MCF 10A (cell line): ENCODE results near the gene P3R3URF. TPM values are rescaled to one million over a fixed set of nuclear protein-coding genes. Genes with fewer than 3 reads are reported as not detected.
A peak's percentile ranks its signal among the peaks of the same experiment; 100 is the strongest.
"Not testable (repeated sequence)": the region's sequence is repeated elsewhere in the genome, so short reads cannot be mapped to it uniquely, and the experiment has no call there.

Experiments
- Bru-seq: library from RNA; stranded (reverse); fragments of 400-500 nt; gene quantifications from one replicate; lab custom pipeline; 2021; lab: Mats Ljungman, UMichigan
- BruChase-seq, 2 experiments: library from RNA; stranded (reverse); fragments of 400-500 nt; gene quantifications; one replicate each; lab custom pipeline; 2021; lab: Mats Ljungman, UMichigan
- BruUV-seq: library from RNA; stranded (reverse); fragments of 400-500 nt; replicated peaks from 2 replicates; lab custom pipeline; 2021; lab: Mats Ljungman, UMichigan
- CTCF ChIA-PET: fragments of 300-600 bp; sonication (Branson Sonifier 250); formaldehyde crosslinking; extraction: SDS; loops from one replicate; lab custom pipeline; 2021; ENCODE audit warnings: antibody characterized with exemption, inconsistent platforms; lab: Yijun Ruan, JAX
- POLR2A ChIA-PET: fragments of 300-600, 350-650 bp; sonication (Branson Sonifier 250); formaldehyde crosslinking; extraction: SDS; loops from one replicate; lab custom pipeline; 2020; ENCODE audit warnings: antibody characterized with exemption, inconsistent platforms; lab: Yijun Ruan, JAX
- DNase-seq: peaks from one replicate; pipeline ENCODE4 v3.0.0-alpha.2; 2018; ENCODE audit not compliant: unreplicated experiment
- H3K27ac Mint-ChIP-seq: one replicate; pipeline ENCODE4 v1.8.0; 2022; ENCODE audit warnings: mild to moderate bottlenecking, low read depth, mixed read lengths; ENCODE audit not compliant: unreplicated experiment
- H3K27me3 Mint-ChIP-seq: one replicate; pipeline ENCODE4 v1.8.0; 2022; ENCODE audit warnings: mixed read lengths; ENCODE audit not compliant: insufficient read depth, unreplicated experiment
- H3K36me3 Mint-ChIP-seq: one replicate; pipeline ENCODE4 v1.8.0; 2022; ENCODE audit warnings: mild to moderate bottlenecking, moderate library complexity, mixed read lengths; ENCODE audit not compliant: insufficient read depth, unreplicated experiment
- H3K4me1 Mint-ChIP-seq: one replicate; pipeline ENCODE4 v1.8.0; 2022; ENCODE audit warnings: mixed read lengths; ENCODE audit not compliant: insufficient read depth, unreplicated experiment
- H3K4me3 Mint-ChIP-seq: one replicate; pipeline ENCODE4 v1.8.0; 2022; ENCODE audit warnings: mild to moderate bottlenecking, moderate library complexity, mixed read lengths; ENCODE audit not compliant: unreplicated experiment
- H3K9me3 Mint-ChIP-seq: one replicate; pipeline ENCODE4 v1.8.0; 2022; ENCODE audit warnings: mixed read lengths; ENCODE audit not compliant: unreplicated experiment
- intact Hi-C: fragments of 100-400 bp; cut with micrococcal nuclease; formaldehyde crosslinking; loops from 2 replicates; pipeline ENCODE4 v1.14.1; 2022
- long read RNA-seq: library from polyadenylated mRNA; stranded (forward); transcript quantifications from one replicate; pipeline ENCODE4 v2.0.0, GENCODE V29; 2022
- total RNA-seq: library from RNA; stranded (reverse); gene quantifications from 2 replicates; pipeline ENCODE4 v1.2.3, GENCODE V29; 2022
- TF ChIP-seq, protein P1 (sequence below): fragments of 200-600 bp; IDR thresholded peaks from one replicate; pipeline ENCODE4 v1.8.0; 2022; ENCODE audit warnings: antibody characterized with exemption, mild to moderate bottlenecking; ENCODE audit not compliant: unreplicated experiment

The P3R3URF gene
- total RNA-seq: not detected in 2 replicates
- Bru-seq, nascent RNA: not detected
- not detected for BruChase-seq, experiment 1, labeled RNA remaining after a 6-hour chase
- BruChase-seq, experiment 2, labeled RNA remaining after a 2-hour chase: not detected
- long read RNA-seq: 0 reads

DNA sequence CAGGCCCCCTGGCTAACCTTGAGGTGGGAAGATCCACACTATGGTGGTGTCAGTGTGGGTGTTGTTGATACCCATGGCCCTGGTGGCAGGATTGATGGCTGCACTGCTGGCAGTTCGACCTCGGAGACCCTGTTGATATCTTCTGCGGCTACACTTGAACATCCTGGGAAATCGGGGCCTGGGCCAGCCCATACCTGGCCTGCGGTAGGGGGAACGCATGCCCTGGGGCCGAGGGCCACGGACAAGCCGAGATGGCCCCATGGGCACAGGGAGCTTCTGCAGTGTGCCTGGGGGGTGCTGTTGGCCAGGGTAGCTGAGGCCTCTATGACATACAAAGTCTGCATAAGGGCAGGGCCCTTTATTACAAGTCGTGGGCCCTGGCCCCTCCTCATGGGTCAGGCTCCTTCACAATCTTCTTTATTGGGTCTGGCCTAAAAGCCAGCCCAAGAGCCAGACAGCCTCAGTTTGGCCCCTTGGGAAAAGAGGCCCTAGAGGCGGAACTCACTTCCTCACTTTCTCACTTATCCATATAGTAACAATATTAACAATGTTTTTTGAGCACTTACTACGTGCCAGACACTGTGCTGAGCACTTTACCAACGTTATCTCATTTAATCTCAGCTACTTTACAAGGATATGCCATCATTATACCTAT is at the start of gene P3R3URF:
TSS of gene P3R3URF (minus strand) at position 278 of the 655 bp plus-strand sequence. CDS start at position 261, 17 bp downstream.
- DNase-seq: no peak
- BruUV-seq: no TSS peak
- Mint-ChIP-seq H3K27me3 (no peaks in the 10 kb centered on the region), H3K27ac (no peak within 1 kb of the TSS), H3K4me1 (peaks cover 12% of the 10 kb centered on the region), H3K4me3 (no peak within 1 kb of the TSS), H3K36me3 (no peaks in the 10 kb centered on the region), H3K9me3 (no peaks in the 10 kb centered on the region)
- TF ChIP-seq, protein P1, sequence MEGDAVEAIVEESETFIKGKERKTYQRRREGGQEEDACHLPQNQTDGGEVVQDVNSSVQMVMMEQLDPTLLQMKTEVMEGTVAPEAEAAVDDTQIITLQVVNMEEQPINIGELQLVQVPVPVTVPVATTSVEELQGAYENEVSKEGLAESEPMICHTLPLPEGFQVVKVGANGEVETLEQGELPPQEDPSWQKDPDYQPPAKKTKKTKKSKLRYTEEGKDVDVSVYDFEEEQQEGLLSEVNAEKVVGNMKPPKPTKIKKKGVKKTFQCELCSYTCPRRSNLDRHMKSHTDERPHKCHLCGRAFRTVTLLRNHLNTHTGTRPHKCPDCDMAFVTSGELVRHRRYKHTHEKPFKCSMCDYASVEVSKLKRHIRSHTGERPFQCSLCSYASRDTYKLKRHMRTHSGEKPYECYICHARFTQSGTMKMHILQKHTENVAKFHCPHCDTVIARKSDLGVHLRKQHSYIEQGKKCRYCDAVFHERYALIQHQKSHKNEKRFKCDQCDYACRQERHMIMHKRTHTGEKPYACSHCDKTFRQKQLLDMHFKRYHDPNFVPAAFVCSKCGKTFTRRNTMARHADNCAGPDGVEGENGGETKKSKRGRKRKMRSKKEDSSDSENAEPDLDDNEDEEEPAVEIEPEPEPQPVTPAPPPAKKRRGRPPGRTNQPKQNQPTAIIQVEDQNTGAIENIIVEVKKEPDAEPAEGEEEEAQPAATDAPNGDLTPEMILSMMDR: no peak
- ChIA-PET POLR2A (interaction anchor here (1.5 kb wide), 1 partner anchor 46 kb away, joined by 4 read pairs; no protein-coding TSS in a partner anchor), CTCF (interaction anchor here (0.6 to 11.5 kb wide), 4 partner anchors 44 to 1060 kb away, joined by 3 to 266 read pairs (median 103); partner anchors contain the start of gene PIK3R3)
- intact Hi-C loops: loop anchor here (10.0 kb wide), 1 partner anchor 292 kb away; no protein-coding TSS in a partner anchor

DNA sequence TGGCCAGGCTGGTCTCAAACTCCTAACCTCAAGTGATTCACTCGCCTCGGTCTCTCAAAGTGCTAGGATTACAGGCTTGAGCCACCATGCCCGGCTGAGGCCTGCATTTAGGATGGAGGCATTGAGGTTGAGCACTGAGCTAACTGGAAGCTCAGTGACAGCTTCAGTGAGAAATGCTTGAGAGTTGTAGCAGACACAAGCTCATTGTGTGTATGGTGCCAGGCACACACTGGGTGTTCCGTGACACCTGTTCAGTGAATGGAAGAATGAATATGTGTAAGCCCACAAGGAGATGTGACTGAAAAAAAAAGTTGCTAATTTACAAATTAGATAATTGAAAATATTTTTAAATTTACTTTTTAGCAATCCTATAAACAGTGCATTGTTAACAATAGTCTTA is 48.7 kb upstream of the P3R3URF start:
- no peak overlapping the region for H3K4me3 Mint-ChIP-seq
- H3K4me1 Mint-ChIP-seq: peaks cover 8% of the 10 kb centered on the region
- TF ChIP-seq, protein P1: no peak
- H3K36me3 Mint-ChIP-seq: peaks cover 5% of the 10 kb centered on the region
- POLR2A ChIA-PET: interaction anchor here (0.6 to 3.1 kb wide), 5 partner anchors 27 to 155 kb away, joined by 3 to 66 read pairs (median 3); partner anchors contain the start of gene POMGNT1
- no peak overlapping the region for H3K27ac Mint-ChIP-seq
- no peaks in the 10 kb centered on the region for H3K27me3 Mint-ChIP-seq
- H3K9me3 Mint-ChIP-seq: no peaks in the 10 kb centered on the region
- CTCF ChIA-PET: interaction anchor here (0.6 to 10.6 kb wide), 11 partner anchors 19 to 1067 kb away, joined by 3 to 266 read pairs (median 19); partner anchors contain the start of genes POMGNT1 and RAD54L
- BruUV-seq: no TSS peak
- intact Hi-C loops: loop anchor here (5.0 kb wide), 1 partner anchor 93 kb away; the partner anchor contains the start of gene PIK3R3
- no peak for DNase-seq

- peak overlapping the region; percentile 28 for H3K27ac Mint-ChIP-seq
- no peaks in the 10 kb centered on the region for H3K27me3 Mint-ChIP-seq
- no peaks in the 10 kb centered on the region for H3K9me3 Mint-ChIP-seq
- H3K36me3 Mint-ChIP-seq: no peaks in the 10 kb centered on the region
- H3K4me1 Mint-ChIP-seq: peaks cover 13% of the 10 kb centered on the region
- peak; percentile 91 for DNase-seq
- ChIA-PET CTCF (interaction anchor here (0.5 to 10.6 kb wide), 42 partner anchors 8 to 909 kb away, joined by 3 to 266 read pairs (median 6); partner anchors contain the start of genes LURAP1, POMGNT1, RAD54L and TSPAN1), POLR2A (interaction anchor here (0.6 to 3.1 kb wide), 11 partner anchors 16 to 129 kb away, joined by 3 to 66 read pairs (median 5); partner anchors contain the start of genes LURAP1 and PIK3R3)
- no peak overlapping the region for H3K4me3 Mint-ChIP-seq
- intact Hi-C loops: loop anchor here (1.0 to 5.0 kb wide), 4 partner anchors 25 to 186 kb away; partner anchors contain the start of genes PIK3R3 and POMGNT1
- BruUV-seq: no TSS peak
- TF ChIP-seq, protein P1: peak; percentile 93
These were observed 47.2 kb upstream of the P3R3URF start for GRCh38 chr1:46223472-46223943.

GRCh38 chr1:46223055-46223454 is 46.8 kb upstream of the P3R3URF start:
- H3K36me3 Mint-ChIP-seq, DNase-seq, H3K27me3 Mint-ChIP-seq, BruUV-seq, H3K4me3 Mint-ChIP-seq, H3K9me3 Mint-ChIP-seq: not testable (repeated sequence)
- CTCF ChIA-PET: interaction anchor here (0.6 to 10.6 kb wide), 29 partner anchors 9 to 237 kb away, joined by 3 to 266 read pairs (median 8); partner anchors contain the start of genes LURAP1, POMGNT1, RAD54L and TSPAN1
- peak overlapping the region; percentile 28 for H3K27ac Mint-ChIP-seq
- POLR2A ChIA-PET: interaction anchor here (0.6 to 3.1 kb wide), 11 partner anchors 16 to 129 kb away, joined by 3 to 66 read pairs (median 5); partner anchors contain the start of genes LURAP1 and PIK3R3
- intact Hi-C loops: loop anchor here (1.0 to 5.0 kb wide), 4 partner anchors 24 to 186 kb away; partner anchors contain the start of genes PIK3R3 and POMGNT1
- H3K4me1 Mint-ChIP-seq: peaks cover 17% of the 10 kb centered on the region
